Activated CD4-positive, CD25-positive, alpha-beta regulatory T cell treated with anti-CD3 and anti-CD28 coated beads, Interleukin-2, amount 50 U/mL, for 72 hours (primary cell): Measurements from ENCODE around the gene LGR5.
"Not testable (repeated sequence)": the region's sequence is repeated elsewhere in the genome, so short reads cannot be mapped to it uniquely, and the experiment has no call there.

Source experiments
- DNase-seq: peaks from one replicate; pipeline ENCODE4 v3.0.0; 2021

Gene LGR5

GRCh38 chr12:71477609-71478008 is 38.0 kb downstream of the LGR5 start:
- DNase-seq = no peak

DNA sequence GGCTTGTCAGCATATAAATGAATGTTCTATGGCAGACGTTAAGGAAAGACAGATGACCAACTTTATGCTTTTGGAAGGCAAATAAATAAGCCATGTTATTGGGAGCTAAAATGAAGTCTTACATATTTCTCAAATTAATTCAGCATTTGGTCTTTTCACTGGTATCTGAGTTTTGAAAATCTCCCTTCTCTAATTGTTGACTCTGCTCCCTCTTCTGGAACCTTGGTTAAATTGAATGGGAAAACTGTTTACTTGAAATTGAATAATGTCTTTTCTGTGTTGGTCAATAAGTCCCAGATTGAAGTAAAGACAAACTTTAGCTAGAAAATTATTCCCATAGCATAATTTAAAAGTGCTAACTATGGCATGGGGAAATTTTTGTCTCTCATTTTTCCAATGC is 38.7 kb downstream of the LGR5 start:
- no peak for DNase-seq

GRCh38 chr12:71484272-71484905 is 44.8 kb downstream of the LGR5 start:
- no peak for DNase-seq

- DNase-seq = not testable (repeated sequence)
Observed at GRCh38 chr12:71490844-71491243, 51.2 kb downstream of the LGR5 start.

- no peak for DNase-seq
Observed at GRCh38 chr12:71492604-71493003, 53.0 kb downstream of the LGR5 start.

GRCh38 chr12:71499834-71500233 is 60.2 kb downstream of the LGR5 start:
- no peak for DNase-seq

DNA sequence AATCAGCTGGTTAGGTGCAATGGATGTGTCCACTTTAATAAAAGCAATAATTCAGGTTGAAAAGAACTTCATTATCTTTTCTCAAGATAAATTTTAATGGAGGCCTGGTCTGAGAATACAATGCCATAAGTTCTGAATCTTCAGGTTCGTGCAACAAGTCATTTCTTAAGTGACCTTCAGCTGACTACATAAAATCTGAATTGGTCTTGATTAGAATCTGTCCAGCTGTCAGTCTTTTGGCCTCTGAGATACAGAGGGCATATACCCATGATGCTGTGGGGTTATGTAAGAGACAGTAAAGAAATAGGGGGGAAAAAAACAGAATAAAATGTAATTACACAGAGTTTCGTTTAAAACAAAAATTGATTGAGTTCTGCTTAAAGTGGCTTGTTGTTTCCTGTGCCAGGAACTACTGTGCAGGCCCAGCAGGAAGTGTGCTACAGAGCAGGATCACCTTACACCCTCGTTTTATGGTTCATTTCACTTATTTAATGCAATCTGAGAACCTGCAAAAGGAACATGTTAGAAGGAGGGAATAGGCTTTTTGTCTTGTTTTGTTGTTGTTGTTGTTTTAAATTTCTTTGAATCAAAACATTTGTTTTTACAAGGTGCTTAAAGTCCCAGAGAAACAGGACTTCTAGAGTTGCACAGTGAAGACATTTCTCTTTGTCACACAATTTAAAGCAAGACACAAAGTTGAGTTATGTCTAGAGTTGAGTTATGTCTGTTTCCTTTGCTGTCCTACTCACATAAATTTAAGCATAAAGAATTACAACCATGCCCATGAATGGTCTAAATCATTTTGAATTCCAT is 64.2 kb downstream of the LGR5 start:
- no peak for DNase-seq

DNA sequence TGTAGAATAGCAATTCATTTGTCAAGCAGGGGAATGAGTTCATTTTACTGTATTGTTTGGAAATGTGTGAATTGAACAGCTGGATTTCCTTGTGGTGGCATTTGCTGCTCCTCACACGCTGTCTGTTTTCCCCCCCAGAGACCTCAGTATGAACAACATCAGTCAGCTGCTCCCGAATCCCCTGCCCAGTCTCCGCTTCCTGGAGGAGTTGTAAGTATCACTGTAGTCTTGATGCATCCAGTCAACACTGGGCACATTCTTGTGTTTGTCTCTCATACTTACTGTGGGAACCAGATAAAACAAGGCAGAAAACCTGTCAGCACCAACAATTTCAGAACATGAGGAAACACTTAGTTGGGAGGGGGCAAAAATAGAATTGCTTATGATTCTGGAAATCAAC is 64.9 kb downstream of the LGR5 start:
- no peak for DNase-seq

- no peak for DNase-seq
Observed at GRCh38 chr12:71509705-71510104, 70.1 kb downstream of the LGR5 start.

DNA sequence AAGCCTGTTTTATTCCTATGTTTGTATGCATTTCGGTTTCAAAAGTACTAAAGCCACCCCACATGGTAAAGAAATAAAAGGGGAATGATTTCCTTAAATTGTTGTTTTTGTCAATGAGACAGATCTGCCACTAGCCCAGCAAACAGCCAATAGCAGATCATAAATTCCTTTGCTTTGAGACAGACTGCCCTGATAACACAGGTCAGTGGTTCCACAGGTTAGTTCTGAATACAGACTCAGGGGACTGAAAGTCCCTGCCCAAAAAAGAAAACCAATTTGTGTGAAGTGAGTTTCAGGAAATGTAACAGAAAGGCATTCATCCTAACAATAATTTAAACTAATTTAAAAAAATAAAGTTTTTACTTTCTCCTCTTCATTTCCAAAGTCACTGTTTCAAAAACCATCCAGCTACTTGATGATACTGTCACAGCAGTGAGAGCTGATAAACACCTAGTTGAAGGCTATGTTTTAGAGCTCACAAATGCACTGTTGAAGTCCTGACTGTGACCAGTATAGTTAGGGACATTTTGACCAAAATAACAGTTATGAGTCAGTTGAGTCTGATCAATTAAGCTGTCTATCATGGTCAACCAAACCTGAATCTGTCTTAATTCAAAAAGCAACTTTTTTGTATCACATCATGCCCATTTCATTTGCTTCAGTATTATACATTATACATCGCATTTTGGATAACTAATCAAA is 77.7 kb downstream of the LGR5 start:
- no peak for DNase-seq

DNA sequence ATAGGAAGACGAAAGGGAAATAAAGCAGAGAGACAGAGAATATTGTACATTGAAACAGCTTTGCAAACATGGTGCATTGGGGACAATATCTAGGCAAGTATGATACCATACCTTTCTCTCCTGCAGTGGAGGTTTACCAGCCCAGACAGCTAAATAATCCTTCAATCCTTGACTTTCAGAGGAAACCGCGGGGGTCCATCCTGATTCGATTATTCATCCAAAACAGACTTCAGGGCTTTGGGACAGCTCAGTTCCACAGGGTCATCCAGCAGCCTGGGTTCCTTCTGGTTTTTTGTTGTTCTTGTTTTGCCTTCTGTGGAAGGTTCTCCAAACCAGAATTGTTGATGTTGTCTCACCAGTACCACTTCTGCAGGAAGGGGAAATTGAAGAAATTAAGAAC is 81.5 kb downstream of the LGR5 start:
- DNase-seq = no peak

GRCh38 chr12:71524626-71525025 is 85.0 kb downstream of the LGR5 start:
- DNase-seq = no peak

DNA sequence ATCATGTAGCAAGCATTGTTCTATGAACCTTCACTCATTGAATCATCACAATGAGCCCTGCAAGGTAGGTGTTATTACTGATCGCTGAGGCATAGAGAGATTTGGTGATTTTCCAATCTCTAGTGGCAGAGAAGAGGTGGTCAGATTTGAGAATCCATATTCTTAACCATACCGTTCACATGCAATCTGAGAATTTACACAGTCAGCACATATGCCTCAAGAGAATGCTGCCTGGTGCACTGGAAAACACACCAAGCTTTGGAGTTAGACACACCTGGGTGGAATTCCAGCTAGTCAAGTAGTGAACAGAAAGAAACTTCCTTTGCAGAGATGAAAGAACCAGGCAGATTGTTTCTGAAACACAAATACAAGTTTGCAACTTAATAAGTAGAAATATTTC is 94.1 kb downstream of the LGR5 start:
- no peak for DNase-seq

DNA sequence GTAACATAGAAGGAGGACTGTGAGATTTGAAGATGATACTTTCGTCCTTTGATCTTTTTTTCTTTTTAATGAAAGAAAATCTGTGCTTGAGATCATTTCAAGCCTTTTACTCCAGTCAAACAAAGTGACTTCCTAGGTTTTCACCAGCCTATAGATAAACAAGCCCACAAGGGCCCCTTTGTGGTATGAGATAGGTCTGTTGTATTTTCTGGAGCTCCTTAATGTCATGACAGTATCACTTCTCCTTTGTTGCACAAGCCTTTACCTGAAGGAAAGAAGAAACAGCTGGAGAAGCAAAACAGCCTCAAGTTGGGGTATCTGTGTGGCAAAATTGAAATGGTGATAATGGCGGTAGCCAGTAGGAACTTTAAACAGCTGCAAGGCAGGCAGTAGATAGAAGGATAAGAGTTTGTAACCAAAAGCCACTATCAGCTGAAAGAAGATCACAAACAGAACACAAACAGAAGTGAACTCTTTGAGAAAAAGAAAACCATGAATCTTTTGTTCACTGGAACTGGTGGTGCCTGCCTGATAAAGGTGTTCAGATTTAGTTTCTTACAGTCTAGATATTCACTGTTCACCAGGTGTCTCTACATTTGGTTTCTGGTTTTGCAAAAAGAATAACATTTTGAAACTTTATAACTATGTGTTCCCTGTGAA is 96.8 kb downstream of the LGR5 start:
- no peak for DNase-seq

- DNase-seq = no peak
Observed at GRCh38 chr12:71536939-71537622, 97.5 kb downstream of the LGR5 start.

DNA sequence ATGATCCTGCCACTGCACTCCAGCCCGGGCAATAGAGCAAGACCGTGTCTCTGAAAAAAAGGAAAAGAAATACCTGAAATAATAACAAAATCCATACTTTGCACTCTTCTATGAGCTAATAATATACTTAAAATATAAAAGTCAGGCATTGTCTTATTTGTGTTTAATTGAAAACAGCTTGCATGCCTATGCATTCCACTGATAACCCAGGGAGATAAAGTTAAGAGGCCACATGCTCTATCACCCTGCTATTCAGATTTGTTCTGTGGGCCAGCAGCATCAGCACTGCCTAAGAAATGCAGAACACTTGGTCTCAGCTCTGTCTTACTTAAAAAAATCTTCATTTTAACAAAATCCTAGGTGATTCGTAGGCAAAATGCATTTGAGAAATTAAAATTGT is 99.2 kb downstream of the LGR5 start:
- DNase-seq = no peak

DNA sequence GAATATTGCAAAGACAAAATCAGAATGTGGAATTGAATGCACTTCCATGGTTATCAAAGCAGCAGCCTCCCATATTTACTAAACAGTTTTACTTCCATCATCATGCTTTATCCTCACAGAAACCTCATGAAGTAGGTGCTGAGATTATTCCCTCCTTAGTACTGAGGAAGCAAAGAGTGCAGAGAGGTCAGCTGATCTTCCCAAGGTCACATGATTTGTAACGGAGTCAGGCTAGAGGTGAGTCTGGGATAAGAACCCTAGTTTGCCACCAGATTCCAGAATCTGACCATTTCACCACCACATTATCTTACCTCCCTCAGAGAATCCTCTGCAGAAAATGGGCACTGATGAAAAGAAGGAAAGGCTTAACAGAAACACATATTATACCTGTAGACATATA is 102.0 kb downstream of the LGR5 start:
- DNase-seq = no peak

DNA sequence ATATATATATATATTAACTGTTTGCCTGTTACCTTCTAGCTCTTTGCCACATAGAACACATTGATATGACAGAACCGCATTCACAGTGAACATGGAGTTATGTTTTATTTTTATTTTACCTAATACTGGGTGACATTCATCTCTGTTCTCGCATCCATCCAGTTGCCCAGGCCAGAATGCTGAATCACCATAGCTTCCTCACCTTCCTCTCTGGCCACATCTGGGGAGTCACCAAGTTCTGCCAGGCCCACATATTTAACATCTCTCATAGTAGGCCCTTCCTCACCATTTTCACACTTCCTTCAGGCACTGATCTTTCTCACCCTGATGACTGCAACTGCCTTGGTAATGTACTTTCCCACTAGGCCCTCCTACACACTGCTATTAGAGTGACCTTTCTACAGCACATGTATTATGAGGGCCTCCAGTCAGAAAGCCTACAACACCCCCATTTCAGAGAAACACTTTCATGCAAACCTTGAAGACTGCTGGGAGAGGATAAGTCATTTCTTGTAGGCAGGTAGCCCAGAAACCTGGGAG is 106.8 kb downstream of the LGR5 start:
- no peak for DNase-seq

GRCh38 chr12:71548893-71549292 is 109.3 kb downstream of the LGR5 start:
- DNase-seq = no peak

- DNase-seq = no peak
Observed at GRCh38 chr12:71551529-71551928, 111.9 kb downstream of the LGR5 start.

DNA sequence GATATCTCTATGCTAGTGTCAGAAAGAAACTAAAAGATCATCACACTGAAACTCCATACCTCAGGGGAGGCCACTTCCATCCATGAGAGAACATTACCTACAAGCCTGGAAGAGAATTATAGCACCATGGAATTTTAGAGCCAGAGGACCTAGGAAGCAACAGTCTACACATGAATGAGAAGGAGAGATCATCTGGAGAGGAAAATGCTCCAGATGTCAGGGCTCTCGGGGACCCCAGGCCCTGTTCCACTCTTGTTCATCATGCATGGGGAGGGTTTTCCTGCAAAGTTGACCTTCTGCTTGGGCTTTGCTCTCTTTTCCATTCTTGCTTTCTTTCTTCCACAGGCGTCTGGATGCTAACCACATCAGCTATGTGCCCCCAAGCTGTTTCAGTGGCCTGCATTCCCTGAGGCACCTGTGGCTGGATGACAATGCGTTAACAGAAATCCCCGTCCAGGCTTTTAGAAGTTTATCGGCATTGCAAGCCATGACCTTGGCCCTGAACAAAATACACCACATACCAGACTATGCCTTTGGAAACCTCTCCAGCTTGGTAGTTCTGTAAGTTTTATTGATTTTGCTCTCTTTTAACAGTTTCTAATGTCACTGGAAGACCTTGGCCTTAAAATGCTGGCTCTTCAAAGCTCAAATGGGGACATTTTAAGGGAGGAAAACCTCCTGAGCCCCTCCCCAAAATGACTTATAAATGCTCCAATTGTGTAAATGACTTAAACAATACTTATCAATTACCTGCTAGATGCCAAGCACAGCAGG is 113.3 kb downstream of the LGR5 start:
- no peak for DNase-seq

DNA sequence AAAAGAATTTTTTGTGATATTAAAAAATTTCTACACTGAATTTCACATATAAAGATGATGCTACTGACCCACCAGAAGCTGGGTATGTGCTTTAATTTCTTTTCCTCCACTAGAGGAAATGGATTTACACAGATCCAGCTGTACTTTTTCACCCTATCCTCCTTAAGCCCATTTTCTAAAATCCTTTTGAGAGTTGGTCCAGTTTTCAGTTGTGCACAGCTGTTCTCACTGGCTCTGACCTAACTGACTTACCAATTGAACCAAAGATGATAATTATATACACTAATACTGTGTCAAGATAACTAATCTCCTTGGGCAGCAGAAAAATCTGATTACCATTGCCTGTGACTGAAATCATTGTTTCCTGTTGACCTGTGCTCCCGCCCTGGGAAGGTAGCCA is 115.6 kb downstream of the LGR5 start:
- DNase-seq = no peak
